Neural progenitor cell (in vitro differentiated cells): ENCODE data around the gene PPARA.

Experiments used
- CTCF ChIP-seq: fragments of 200-600 bp; sonication (generic); IDR thresholded peaks from 2 replicates; pipeline ENCODE4 v1.5.1; 2017; ENCODE audit warnings: antibody characterized with exemption, mild to moderate bottlenecking
- EZH2 ChIP-seq: fragments of 200-600 bp; sonication (generic); IDR thresholded peaks from 2 replicates; pipeline ENCODE4 v1.6.1; 2017; ENCODE audit warnings: antibody characterized with exemption, mild to moderate bottlenecking, moderate library complexity
- EZH2phosphoT487 ChIP-seq: fragments of 200-600 bp; sonication (generic); IDR thresholded peaks from 2 replicates; pipeline ENCODE4 v1.6.1; 2017; ENCODE audit warnings: antibody characterized with exemption

- no peak for TF ChIP-seq EZH2
- no peak for TF ChIP-seq CTCF
- no peak for TF ChIP-seq EZH2phosphoT487
Measured at GRCh38 chr22:46233231-46233630, 82.9 kb downstream of the PPARA start.
